Measurements from ENCODE around the gene PRAF2. TPM values are rescaled to one million over a fixed set of nuclear protein-coding genes. Genes with fewer than 3 reads are reported as not detected.

PRAF2 gene
- polyA plus RNA-seq, 2 of the 4 experiments (the other 2 are of a cell fraction) = 13.6 to 35.4 TPM

- DNase-seq (ENCODE audit: low read depth in 1 of 2, low spot score in 1 of 2) (no peak), FAIRE-seq (no peak), ATAC-seq (no peak)
- Histone ChIP-seq H3K4me2 (no peak overlapping the region), H3K4me1 (peaks cover 8% of the 10 kb centered on the region; the same call in 2 of the 3 replicates), H3K27ac (no peak overlapping the region), H3K4me3 (no peak overlapping the region), H3K9me3 (no peaks in the 10 kb centered on the region)
- POLR2A ChIA-PET = no interaction called here
- no peak for TF ChIP-seq RCOR1 (IDR thresholded peaks at IDR 0.05; ENCODE audit: low read depth, low read length)
- 90% methylated on average over 11 of the region's 11 CpGs for WGBS (ENCODE audit: missing lambda C conversion rate)
- CTCF ChIA-PET = interaction anchor here (1.0 kb wide), 1 partner anchor 25 kb away, joined by 4 read pairs; no protein-coding TSS in a partner anchor
These were observed 4.8 kb downstream of the PRAF2 start for GRCh38 chrX:49069038-49069437.

DNA sequence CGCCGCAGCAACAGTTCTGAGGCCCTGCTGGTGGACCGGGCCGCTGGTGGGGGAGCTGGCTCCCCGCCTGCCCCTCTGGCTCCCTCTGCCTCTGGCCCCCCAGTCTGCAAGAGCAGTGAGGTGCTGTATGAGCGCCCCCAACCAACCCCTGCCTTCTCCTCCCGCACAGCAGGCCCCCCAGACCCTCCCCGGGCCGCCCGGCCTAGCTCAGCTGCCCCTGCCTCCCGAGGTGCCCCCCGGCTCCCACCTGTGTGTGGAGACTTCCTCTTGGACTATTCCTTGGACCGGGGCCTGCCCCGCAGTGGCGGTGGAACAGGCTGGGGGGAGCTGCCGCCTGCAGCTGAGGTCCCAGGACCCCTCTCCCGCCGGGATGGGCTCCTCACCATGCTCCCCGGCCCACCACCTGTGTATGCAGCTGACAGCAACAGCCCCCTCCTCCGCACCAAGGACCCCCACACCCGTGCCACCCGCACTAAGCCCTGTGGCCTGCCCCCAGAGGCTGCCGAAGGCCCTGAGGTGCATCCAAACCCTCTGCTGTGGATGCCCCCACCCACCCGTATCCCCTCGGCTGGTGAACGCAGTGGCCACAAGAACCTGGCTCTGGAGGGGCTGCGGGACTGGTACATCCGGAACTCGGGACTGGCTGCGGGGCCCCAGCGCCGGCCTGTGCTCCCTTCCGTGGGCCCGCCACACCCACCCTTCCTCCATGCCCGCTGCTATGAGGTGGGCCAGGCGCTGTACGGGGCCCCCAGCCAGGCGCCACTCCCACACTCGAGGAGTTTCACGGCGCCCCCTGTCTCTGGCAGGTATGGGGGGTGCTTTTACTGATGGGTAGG is 6.3 kb downstream of the PRAF2 start:
- no peak overlapping the region for H3K4me3 ChIP-seq
- 95% methylated on average over 4 of the region's 41 CpGs for WGBS (ENCODE audit: missing lambda C conversion rate)
- no peak for ATAC-seq
- H3K9me3 ChIP-seq = no peaks in the 10 kb centered on the region
- TF ChIP-seq FOSB (CRISPR knock-in tag; IDR thresholded peaks at IDR 0.05) = no peak
- no peak for TF ChIP-seq NPAS2 (CRISPR knock-in tag; IDR thresholded peaks at IDR 0.05; ENCODE audit: borderline replicate concordance)
- TF ChIP-seq POLR2AphosphoS2 (conservative IDR thresholded peaks at IDR 0.05; ENCODE audit: low read length) = no peak
- TF ChIP-seq NFE2L2 (conservative IDR thresholded peaks at IDR 0.05; ENCODE audit: low read length) = no peak
- TF ChIP-seq KDM1A (IDR thresholded peaks at IDR 0.05; ENCODE audit: low read depth) = no peak
- no peak for TF ChIP-seq ZNF302 (CRISPR knock-in tag; IDR thresholded peaks at IDR 0.05)
- TF ChIP-seq MAFK (IDR thresholded peaks at IDR 0.05; ENCODE audit: partially characterized antibody) = no peak
- no peak for TF ChIP-seq BHLHE40 (IDR thresholded peaks at IDR 0.05; ENCODE audit: low read depth, low read length)
- TF ChIP-seq, protein P1, sequence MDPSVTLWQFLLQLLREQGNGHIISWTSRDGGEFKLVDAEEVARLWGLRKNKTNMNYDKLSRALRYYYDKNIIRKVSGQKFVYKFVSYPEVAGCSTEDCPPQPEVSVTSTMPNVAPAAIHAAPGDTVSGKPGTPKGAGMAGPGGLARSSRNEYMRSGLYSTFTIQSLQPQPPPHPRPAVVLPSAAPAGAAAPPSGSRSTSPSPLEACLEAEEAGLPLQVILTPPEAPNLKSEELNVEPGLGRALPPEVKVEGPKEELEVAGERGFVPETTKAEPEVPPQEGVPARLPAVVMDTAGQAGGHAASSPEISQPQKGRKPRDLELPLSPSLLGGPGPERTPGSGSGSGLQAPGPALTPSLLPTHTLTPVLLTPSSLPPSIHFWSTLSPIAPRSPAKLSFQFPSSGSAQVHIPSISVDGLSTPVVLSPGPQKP (IDR thresholded peaks at IDR 0.05; ENCODE audit: low read depth, low read length) = no peak
- TF ChIP-seq ZSCAN20 (CRISPR knock-in tag; IDR thresholded peaks at IDR 0.05) = no peak
- no peak for TF ChIP-seq CHD2 (IDR thresholded peaks at IDR 0.05; ENCODE audit: low read length, partially characterized antibody)
- no peak for TF ChIP-seq EHF (CRISPR knock-in tag; IDR thresholded peaks at IDR 0.05)
- CTCF ChIA-PET = no interaction called here
- H3K4me2 ChIP-seq = no peak overlapping the region
- POLR2A ChIA-PET = no interaction called here
- FAIRE-seq = no peak
- H3K4me1 ChIP-seq = peaks cover 1% of the 10 kb centered on the region; the same call in 1 of the 3 replicates
- H3K27ac ChIP-seq = no peak overlapping the region
- no peak for DNase-seq (ENCODE audit: low read depth in 1 of 2, low spot score in 1 of 2)

- WGBS (ENCODE audit: missing lambda C conversion rate) = 81% methylated on average over 9 of the region's 9 CpGs
- H3K4me3 ChIP-seq = no peak overlapping the region
- H3K9me3 ChIP-seq = no peaks in the 10 kb centered on the region
- DNase-seq (ENCODE audit: low read depth in 1 of 2, low spot score in 1 of 2) (no peak), FAIRE-seq (no peak), ATAC-seq (no peak)
- H3K4me1 ChIP-seq = no peaks in the 10 kb centered on the region
- TF ChIP-seq KDM1A (IDR thresholded peaks at IDR 0.05; ENCODE audit: low read depth) (no peak), SREBF2 (IDR thresholded peaks at IDR 0.05) (no peak), ESRRA (IDR thresholded peaks at IDR 0.05; ENCODE audit: borderline replicate concordance, low read length) (no peak), POLR2A (IDR thresholded peaks at IDR 0.05; ENCODE audit: low read length) (no peak), BHLHE40 (IDR thresholded peaks at IDR 0.05; ENCODE audit: low read depth, low read length) (no peak), ZFP36 (IDR thresholded peaks at IDR 0.05; ENCODE audit: borderline replicate concordance, partially characterized antibody) (no peak)
- TF ChIP-seq, protein P2, sequence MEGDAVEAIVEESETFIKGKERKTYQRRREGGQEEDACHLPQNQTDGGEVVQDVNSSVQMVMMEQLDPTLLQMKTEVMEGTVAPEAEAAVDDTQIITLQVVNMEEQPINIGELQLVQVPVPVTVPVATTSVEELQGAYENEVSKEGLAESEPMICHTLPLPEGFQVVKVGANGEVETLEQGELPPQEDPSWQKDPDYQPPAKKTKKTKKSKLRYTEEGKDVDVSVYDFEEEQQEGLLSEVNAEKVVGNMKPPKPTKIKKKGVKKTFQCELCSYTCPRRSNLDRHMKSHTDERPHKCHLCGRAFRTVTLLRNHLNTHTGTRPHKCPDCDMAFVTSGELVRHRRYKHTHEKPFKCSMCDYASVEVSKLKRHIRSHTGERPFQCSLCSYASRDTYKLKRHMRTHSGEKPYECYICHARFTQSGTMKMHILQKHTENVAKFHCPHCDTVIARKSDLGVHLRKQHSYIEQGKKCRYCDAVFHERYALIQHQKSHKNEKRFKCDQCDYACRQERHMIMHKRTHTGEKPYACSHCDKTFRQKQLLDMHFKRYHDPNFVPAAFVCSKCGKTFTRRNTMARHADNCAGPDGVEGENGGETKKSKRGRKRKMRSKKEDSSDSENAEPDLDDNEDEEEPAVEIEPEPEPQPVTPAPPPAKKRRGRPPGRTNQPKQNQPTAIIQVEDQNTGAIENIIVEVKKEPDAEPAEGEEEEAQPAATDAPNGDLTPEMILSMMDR (IDR thresholded peaks at IDR 0.05) = no peak
- no peak overlapping the region for H3K4me2 ChIP-seq
- H3K27ac ChIP-seq = no peak overlapping the region
- ChIA-PET POLR2A (no interaction called here), CTCF (no interaction called here)
These were observed 7.1 kb downstream of the PRAF2 start for GRCh38 chrX:49066690-49067089.

Measured in A549 (cell line).